HG03354 (cell line): ENCODE results near the gene HCN2.
"Not testable (repeated sequence)": the region's sequence is repeated elsewhere in the genome, so short reads cannot be mapped to it uniquely, and the experiment has no call there.

ENCODE experiments used
- ATAC-seq: cut with Tn5 transposase; IDR thresholded peaks from one replicate; pipeline ENCODE4 v1.9.1; 2021; ENCODE audit warnings: mild to moderate bottlenecking; ENCODE audit not compliant: unreplicated experiment, poor library complexity, severe bottlenecking

The HCN2 gene

DNA sequence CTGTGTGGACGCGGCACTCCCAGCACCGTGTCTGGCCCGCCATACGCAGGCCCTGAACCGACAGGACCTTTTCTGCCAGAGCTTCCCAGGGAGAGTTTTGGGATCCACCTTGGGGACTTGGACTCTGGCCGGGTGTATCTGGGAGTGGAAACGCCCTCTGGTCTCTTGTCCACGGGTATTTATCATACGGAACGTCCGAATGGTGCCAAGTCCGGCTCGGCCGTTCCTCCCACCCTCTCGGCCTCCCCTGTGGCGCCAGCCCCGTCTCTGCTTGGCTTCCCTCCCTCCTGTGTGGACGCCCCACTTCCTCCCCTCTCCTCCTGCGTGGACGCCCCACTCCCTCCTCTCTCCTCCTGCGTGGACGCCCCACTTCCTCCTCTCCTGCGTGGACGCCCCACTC lies 12.1 kb downstream of the HCN2 start:
- no peak for ATAC-seq

DNA sequence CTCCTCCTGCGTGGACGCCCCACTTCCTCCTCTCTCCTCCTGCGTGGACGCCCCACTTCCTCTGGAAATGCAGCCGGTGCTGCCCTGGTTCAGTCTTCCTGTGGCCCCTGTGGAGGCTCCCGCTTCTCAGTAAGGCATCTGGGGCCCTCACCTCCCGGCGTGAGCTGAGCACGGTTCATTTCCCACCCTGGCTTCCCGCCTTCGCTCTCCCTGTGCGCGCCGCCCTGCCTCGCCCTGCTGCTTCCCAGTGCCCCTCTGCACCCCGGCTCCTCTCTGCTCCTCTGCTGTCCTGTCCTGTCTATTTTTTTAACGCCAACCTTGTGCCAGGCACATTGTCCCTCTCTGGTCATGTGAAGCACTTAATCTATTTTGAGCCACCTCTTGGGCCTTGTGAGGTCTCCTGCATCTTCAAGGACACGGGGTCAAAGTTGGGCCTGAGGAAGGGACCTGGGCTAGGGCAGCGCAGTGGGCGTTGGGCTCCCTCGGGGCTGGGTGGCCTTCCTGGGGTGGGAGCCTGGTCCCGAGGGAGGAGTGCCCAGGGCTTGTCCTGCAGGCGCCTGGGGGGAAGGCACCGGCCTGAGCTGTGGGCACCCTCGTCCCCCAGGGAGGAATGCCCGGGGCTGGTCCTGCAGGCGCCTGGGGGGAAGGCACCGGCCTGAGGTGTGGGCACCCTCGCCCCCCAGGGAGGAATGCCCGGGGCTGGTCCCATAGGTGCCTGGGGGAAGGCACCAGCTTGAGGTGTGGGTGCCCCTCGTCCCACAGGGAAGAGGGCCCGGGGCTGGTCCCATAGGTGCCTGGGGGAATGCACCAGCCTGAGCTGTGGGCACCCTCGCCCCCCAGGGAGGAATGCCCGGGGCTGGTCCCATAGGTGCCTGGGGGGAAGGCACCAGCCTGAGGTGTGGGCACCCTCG lies 13.0 kb downstream of the HCN2 start:
- ATAC-seq = no peak

DNA sequence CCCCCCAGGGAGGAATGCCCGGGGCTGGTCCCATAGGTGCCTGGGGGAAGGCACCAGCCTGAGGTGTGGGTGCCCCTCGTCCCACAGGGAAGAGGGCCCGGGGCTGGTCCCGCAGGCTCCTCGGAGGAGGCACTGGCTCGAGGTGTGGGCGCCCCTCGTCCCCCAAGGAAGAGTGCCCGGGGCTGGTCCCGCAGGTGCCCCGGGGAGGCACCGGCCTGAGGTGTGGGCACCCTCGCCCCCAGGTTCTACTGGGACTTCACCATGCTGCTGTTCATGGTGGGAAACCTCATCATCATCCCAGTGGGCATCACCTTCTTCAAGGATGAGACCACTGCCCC lies 13.6 kb downstream of the HCN2 start:
- not testable (repeated sequence) for ATAC-seq

DNA sequence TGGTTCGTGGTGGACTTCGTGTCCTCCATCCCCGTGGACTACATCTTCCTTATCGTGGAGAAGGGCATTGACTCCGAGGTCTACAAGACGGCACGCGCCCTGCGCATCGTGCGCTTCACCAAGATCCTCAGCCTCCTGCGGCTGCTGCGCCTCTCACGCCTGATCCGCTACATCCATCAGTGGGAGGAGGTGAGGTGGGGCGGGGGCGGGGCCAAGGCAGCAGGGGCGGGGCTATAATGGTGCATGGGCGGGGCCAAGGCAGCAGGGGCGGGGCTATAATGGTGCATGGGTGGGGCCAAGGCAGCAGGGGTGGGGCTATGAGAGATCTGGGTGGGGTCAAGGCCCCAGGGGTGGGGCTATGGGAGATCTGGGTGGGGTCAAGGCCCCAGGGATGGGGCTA lies 14.1 kb downstream of the HCN2 start:
- ATAC-seq = not testable (repeated sequence)

DNA sequence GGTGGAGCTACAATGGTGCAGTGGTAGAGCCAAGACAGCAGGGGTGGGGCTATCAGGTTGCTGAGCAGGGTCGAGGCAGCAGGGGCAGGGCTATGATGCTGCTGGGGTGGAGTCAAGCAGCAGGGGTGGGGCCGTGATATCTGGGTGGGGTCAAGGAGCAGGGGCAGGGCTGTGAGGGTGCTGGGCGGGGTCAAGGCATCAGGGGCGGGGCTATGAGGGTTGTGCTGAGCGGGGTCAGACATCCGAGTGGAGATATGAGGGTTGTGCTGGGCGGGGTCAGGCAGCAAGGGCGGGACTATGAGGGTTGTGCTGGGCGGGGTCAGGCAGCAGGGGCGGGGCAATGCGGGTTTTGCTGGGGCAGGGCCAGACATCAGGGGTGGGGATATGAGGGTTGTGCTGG lies 14.7 kb downstream of the HCN2 start:
- no peak for ATAC-seq

DNA sequence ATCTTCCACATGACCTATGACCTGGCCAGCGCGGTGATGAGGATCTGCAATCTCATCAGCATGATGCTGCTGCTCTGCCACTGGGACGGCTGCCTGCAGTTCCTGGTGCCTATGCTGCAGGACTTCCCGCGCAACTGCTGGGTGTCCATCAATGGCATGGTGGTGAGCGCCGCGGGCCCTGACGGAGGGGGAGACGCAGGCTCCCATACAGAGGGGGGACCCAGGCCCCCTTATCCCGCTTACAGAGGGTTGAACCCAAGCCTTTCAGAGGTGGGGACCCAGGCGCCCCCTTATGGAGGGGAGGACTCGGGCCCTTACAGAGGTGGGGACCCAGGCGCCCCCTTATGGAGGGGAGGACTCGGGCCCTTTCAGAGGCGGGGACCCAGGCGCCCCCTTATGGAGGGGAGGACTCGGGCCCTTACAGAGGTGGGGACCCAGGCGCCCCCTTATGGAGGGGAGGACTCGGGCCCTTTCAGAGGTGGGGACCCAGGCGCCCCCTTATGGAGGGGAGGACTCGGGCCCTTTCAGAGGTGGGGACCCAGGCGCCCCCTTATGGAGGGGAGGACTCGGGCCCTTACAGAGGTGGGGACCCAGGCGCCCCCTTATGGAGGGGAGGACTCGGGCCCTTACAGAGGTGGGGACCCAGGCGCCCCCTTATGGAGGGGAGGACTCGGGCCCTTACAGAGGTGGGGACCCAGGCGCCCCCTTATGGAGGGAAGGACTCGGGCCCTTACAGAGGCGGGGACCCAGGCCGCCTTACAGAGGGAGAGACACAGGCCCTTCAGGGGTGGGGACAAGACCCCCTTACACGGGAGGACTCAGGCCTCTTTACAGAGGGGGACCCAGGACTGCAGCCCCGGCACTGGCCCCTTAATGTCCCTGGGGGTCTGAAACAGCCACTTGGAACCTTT lies 15.6 kb downstream of the HCN2 start:
- not testable (repeated sequence) for ATAC-seq

DNA sequence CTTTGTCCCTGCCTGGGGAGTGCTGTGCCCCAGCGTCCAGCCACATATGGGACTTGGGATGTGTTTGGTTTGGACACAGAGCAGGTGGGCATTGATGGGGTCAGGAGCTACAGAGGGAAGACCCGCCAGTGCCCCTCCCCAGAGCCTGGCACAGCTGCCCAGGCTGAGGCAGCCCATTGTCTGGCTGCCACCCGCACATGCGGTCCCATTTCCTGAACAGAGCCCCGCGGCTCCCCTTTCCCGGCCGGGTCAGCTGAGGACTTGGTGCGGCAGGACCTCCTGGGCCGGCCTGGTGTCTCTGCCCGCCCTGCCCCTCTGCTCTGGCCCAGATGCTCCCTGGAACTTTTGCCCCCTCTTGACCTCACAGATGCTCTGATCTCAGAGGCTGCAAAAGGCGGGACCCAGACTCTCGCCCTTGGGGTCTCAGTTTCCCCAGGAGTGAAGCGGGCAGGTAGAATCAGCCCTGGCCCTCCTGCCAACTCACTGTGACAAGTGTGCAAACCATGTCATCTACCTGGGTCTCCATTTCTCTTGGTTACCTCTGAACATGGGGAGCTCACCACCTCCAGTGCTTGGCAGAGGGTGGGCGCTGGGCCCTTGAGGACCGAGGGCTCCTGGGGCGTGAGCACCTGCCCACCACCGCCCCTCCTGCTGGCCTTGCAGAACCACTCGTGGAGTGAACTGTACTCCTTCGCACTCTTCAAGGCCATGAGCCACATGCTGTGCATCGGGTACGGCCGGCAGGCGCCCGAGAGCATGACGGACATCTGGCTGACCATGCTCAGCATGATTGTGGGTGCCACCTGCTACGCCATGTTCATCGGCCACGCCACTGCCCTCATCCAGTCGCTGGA lies 17.8 kb downstream of the HCN2 start:
- ATAC-seq = no peak

DNA sequence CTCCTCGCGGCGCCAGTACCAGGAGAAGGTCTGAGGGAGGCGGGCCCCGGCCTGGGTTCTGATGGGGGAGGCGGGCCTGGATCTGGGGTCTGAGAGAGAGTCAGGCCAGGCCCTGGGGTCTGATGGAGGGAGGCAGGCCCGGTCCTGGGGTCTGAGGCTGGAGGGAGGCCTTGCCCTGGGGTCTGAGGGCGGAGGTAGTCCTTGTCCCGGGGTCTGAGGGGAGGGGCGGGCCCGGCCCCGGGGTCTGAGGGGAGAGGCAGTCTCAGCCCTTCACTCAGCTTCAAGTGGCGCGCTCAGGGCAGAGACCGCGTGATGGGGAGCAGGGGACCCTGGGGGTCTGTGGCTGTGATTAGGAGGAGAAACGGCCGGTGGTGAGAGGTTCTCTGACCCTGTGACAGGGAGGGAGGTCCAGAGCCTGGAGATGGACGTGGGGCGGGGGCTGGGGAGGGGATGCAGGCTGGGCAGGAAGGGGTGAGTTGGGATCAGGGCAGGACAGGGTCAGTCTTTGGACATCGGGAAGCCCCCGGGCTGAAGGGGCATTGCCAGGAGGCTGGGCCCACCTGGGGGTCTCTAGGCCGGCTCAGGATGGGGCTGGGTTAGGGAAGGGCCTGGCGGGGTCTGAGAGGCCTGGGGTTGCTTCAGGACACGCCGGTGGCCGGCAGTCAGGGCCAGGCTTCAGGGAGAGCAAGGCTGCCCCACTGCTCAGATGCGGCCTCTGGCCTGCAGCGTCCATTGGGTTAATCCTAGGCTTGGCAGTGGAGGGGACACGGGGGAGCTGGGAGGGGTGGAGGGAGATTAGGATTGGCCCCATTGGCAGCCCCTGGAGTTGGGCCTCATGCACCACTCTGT lies 18.7 kb downstream of the HCN2 start:
- ATAC-seq = no peak

DNA sequence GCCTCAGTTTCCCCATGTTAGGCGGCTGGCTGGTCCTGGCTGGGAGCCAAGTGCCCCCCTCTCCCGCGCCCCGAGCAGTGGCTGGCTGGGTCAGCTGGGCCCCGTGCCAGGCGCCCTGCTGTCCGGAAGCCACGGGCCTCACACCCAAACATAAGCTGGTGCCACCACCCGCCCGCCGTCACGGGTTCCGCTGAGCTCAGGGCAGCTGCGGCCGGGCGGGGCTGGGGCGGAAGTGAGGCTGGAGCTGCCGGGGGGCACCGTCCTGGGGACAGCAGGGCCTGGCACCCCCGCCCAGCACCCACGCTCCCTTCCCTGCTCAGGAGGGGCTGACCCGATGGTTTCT lies 19.3 kb downstream of the HCN2 start:
- ATAC-seq = no peak

DNA sequence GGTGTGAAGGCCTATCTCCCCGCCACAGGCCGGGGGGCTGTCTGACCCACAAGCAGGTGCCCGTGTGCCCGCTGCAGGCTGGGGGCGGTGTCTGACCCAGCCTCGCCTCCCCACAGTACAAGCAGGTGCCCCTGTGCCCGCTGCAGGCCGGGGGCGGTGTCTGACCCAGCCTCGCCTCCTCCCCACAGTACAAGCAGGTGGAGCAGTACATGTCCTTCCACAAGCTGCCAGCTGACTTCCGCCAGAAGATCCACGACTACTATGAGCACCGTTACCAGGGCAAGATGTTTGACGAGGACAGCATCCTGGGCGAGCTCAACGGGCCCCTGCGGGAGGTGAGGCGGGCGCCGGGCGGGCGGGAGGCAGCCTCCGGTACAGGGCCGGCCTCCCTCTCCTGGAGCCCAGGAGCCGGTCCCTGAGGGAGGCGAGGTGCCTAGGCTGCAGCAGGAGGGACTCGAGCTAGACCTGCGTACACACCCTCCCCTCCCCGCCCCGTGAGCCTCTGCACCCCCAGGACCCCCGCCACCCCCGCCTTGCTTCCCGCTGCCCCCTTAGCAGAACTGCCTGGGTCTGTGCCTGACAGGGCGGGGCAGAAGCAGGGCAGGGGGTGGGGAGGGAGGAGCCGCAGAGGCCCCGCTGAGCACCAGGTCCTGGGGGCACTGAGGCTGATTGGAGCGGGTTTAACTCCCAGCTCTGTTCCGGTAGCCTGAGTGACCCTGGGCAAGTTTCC lies 20.6 kb downstream of the HCN2 start:
- ATAC-seq = no peak

DNA sequence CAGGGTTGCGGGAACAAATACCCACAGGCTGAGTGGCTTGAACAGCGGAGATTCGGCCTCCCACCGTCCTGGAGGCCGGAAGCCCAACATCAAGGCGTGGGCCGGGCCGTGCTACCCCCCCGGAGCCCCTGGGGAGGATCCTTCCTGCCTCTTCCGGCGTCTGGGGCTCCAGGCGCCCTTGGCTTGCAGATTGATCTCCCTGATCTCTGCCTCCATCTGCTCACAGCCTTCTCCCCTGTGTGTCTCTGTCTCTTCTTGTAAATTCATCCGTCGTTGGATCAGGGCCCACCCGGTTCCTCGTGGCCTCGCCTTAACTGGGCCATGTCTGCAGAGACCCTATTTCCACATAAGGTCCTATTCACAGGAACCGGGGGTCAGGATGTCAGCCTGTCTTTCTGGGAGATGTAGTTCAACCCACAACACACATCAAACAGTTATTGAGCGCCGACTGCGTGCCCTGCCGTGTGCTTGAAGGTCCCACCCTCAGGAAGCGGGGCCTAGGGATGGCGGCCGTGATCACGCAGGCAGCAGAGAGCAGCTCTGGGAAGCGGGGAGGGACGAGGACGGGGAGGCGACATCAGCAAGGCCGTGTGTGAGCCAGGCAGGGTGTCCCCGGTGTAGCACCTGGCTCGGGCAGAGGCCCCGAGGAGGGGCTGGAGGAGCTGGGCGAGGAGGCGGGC lies 21.3 kb downstream of the HCN2 start:
- ATAC-seq = no peak

DNA sequence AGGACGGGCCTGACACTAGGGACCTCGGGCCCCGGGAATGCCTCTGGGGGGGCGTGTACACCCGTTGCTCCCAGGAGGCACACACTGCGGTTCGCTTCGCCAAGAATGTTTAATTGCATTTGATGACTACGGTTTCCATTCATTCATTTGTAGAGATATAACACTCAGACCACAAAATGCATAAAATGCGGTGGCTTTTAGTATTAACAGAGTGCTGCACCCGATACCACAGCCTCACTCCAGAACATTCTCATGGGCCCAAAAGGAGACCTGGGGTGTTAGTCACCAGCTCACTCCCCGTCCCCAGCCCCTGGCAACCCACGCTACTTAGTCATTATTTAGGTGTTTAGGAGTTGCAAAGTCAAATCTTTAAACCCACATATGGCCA lies 21.8 kb downstream of the HCN2 start:
- no peak for ATAC-seq

DNA sequence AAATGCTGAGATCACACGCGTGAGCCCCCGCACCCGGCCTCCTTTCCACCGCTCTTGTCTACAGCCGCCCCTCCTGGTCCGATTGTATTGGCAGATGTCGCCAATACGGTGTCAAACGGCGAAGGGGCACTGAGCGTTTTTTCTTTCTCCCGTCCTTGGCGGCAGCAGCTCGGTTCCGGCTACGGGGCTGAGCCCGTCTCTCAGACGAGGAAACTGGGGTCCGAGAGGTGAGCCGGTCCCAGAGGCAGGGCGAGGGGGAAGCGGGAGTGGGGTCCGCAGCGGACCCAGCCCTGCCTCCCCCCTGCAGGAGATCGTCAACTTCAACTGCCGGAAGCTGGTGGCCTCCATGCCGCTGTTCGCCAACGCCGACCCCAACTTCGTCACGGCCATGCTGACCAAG lies 23.3 kb downstream of the HCN2 start:
- no peak for ATAC-seq

DNA sequence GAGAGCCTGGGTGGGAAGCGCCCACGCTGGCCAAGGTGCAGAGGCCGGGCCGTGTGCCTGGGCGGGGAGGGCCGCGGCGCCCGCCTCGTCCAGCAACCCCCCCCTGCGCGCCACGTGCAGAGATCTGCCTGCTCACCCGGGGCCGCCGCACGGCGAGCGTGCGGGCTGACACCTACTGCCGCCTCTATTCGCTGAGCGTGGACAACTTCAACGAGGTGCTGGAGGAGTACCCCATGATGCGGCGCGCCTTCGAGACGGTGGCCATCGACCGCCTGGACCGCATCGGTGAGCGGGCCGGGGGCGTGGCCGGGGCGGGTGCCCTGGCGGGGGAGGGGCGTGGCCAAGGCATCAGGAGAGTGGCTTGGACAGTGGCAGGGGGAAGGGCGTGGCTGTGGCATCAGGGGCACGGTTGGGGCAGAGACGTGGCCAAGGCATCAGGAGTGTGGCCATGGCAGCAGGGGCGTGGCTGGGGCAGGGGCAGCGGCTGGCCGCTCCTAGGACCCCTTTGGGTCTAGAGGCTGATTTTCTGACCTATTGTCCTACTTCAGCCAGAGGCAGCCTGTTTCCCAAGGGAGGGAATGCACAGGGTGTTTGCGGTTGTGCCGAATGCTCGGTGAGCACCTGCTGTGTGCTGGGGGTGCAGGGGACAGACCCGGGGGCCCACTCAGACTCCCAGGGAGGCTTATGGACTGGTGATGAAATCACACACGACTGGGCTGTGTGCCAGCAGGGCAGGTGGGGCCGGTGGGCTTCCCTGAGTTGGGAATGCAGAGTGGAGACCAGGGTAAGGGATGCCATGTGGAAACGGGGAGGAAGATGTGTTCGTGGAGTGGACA lies 24.3 kb downstream of the HCN2 start:
- ATAC-seq = no peak

DNA sequence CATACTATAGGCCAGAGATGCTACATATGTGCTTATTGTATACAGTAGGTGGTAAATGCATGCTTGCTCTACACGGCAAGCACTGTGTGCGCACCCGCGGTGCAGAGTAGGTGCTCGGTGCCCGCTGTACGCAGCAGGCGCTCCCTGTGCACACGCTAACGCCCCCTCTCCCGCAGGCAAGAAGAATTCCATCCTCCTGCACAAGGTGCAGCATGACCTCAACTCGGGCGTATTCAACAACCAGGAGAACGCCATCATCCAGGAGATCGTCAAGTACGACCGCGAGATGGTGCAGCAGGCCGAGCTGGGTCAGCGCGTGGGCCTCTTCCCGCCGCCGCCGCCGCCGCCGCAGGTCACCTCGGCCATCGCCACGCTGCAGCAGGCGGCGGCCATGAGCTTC lies 25.9 kb downstream of the HCN2 start:
- ATAC-seq = no peak

DNA sequence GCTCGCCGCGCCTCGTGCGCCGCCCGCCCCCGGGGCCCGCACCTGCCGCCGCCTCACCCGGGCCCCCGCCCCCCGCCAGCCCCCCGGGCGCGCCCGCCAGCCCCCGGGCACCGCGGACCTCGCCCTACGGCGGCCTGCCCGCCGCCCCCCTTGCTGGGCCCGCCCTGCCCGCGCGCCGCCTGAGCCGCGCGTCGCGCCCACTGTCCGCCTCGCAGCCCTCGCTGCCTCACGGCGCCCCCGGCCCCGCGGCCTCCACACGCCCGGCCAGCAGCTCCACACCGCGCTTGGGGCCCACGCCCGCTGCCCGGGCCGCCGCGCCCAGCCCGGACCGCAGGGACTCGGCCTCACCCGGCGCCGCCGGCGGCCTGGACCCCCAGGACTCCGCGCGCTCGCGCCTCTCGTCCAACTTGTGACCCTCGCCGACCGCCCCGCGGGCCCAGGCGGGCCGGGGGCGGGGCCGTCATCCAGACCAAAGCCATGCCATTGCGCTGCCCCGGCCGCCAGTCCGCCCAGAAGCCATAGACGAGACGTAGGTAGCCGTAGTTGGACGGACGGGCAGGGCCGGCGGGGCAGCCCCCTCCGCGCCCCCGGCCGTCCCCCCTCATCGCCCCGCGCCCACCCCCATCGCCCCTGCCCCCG lies 26.5 kb downstream of the HCN2 start:
- no peak for ATAC-seq
